Stimulated activated CD8-positive, alpha-beta memory T cell treated with anti-CD3 and anti-CD28 coated beads, Interleukin-7, amount 100 ng/mL, for 4 hours (primary cell): ENCODE measurements around the gene USPL1.
A peak's percentile ranks its signal among the peaks of the same experiment; 100 is the strongest.

ENCODE experiments used
- DNase-seq, 2 donors: peaks; one replicate each; pipeline ENCODE4 v3.0.0-alpha.2; 2020; ENCODE audit warnings: low read depth in 2 of 2

Gene USPL1

GRCh38 chr13:30659980-30660379, 42.3 kb downstream of the USPL1 start:
- DNase-seq = no peak

DNA sequence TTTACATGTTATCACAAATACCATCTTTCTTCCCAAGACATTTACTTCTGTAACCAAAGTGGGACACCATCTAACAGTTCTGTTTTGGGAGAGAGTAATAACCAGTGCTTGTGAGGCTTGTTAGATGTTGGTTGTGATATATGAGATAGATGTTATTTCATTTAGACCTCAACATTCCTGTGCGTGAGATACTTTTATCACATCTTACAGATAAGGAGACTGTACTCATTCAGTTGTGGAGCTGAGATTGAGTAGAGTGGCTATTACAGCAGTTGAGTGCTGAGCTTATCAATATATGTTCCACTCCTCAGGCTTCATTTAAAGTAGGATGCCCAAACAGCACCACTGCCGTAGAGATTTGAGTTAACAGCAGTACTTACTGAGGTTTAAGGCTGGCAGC, 43.1 kb downstream of the USPL1 start:
- no peak for DNase-seq

GRCh38 chr13:30664689-30665275, 47.1 kb downstream of the USPL1 start:
- no peak for DNase-seq

- no peak for DNase-seq
Measured at GRCh38 chr13:30665638-30666037, 47.9 kb downstream of the USPL1 start.

DNA sequence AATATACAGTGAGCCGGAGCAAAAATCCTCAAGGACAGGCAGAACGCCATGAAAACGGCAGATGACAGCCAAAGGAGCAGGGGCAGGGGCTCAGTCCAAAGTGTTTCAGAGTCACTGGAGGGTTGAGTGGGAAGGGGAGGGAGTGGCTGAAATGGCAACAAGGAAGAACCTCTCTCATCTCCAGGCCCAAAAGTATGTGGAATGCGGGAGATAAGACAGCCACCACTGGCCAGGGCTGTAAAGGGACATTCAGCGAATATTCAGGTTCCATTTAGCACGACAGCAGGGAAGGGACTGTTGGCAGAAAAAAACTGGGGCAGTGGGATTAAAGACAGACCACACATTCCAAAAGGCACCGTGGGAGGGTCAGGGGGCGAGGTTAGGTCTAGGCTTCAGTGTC, 48.4 kb downstream of the USPL1 start:
- DNase-seq = no peak

GRCh38 chr13:30667014-30667413, 49.3 kb downstream of the USPL1 start:
- DNase-seq = no peak

DNA sequence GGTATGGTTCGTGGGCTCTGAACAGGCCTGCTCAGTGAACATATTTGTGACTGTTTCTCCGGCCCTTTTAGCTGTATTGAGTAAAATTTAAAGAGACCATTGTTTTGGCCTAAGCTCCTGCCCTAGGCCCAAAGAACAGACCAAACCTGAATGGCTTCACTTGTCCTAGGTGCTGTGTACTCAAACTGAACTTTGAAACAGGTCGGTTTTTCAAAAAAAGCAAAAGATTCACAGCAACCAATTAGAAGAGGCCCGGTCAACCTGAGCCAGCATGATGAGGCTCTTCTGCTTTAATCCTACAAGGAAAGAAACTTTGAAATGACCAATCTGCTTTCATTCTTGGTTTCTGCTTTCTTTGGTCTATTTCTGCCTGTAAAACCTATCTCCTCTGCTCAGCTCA, 50.6 kb downstream of the USPL1 start:
- no peak for DNase-seq

- no peak for DNase-seq
Measured at GRCh38 chr13:30671271-30671815, 53.6 kb downstream of the USPL1 start.

DNA sequence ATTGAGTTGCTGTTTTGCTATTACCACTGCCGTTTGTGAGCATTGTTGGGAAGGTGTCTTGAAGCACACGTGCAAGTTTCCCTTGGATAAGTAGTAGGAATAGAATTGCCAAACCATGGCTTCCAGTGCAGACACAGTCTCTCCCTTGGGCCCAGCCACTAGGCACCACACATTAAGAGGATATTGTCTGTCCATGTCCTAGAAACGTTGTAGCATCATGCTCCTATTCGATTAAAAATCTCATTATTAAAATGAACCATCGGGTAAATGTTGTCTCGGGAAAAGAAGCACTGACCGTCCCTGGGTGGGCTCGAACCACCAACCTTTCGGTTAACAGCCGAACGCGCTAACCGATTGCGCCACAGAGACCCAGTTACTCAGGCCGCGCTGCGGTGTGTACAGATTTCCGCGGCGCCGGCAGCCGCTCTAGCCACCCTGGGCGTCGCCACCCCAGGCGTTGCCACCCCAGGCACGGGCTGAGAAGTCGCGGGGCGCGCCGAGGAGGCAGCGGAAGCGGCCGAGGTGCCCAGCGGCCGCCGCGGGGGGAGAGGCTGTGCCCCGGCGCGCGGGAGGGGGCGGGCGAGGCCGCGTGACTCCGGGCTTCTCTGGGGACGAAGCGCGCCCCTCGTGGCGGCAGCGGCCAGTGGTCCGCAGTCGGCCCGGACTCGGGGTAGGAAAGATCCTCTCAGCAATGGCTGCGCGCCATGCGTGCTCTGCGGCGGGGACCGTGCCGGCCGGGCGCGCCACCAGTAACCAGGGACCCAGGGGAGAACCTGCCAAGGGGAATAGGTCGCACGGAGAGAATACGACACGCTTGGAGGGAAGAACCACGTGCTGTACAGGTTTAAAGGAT, 56.2 kb downstream of the USPL1 start:
- DNase-seq = peak; percentile 77 to 89

DNA sequence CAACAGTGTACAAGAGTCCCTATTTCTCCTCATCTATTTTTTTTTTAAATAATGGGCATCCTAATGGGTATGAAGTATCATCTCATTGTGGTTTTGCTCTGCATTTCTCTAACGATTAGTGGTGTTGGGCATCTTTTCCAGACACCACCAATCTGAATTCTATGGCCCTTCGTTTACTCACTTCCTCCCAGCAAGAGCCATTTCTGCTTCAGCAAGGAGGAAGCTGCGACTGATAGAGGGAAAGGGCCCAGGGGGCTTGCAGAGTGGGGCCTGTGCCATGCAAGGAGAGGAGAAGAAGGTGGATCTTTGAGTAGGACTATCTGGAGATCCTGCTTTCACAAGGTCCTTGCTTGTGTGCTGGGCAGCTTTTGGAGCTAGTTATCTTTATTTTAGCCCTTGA, 58.0 kb downstream of the USPL1 start:
- no peak for DNase-seq

DNA sequence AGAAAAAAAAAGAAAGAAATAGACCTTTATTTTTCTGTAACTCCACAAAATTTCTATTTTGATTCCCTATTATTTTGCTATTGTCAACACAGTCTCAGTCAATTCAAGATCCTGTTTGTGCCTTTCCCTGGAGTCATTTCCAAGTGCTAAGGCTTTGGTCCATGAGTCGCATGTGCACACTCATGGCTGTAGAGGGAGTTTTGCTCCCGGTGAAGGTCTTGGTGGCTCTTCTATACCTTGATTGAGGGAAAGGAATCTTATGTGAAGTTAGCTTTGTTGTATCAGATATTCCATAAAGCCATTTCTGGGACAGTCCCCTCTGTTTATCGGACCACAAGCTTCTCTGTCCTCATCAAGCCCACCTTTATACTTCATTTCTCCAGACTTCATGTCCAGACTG, 59.0 kb downstream of the USPL1 start:
- no peak for DNase-seq

GRCh38 chr13:30679483-30680330, 62.0 kb downstream of the USPL1 start:
- DNase-seq = peak; percentile 20 to 24

- no peak for DNase-seq
Measured at GRCh38 chr13:30681843-30682242, 64.1 kb downstream of the USPL1 start.

DNA sequence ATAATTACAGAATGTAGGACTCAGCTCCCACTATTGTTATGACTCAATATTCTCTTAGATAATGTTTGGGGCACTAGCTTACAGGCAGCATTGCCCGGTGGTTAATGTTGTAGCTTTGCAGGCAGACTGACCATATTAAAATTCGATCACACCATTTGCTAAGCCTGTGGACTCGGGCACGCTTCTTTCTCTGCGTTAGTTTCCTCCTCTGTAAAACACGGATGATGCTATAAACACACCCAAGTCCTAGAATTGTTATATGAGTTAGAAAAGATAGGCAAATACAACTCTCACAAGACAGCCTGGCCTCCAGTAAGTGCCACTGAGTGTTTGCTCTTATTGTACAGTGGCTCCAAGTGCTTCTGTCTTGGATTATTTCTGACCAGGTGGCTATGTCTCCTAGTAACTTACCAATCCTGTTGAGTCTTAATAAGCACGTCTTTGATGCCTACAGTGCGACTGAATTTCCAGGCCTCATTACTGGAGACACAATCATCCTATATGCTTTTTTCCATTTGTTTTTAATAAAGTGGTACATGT, 67.7 kb downstream of the USPL1 start:
- DNase-seq = no peak

GRCh38 chr13:30685987-30686386, 68.3 kb downstream of the USPL1 start:
- no peak for DNase-seq

- no peak for DNase-seq
Measured at GRCh38 chr13:30687601-30688000, 69.9 kb downstream of the USPL1 start.

DNA sequence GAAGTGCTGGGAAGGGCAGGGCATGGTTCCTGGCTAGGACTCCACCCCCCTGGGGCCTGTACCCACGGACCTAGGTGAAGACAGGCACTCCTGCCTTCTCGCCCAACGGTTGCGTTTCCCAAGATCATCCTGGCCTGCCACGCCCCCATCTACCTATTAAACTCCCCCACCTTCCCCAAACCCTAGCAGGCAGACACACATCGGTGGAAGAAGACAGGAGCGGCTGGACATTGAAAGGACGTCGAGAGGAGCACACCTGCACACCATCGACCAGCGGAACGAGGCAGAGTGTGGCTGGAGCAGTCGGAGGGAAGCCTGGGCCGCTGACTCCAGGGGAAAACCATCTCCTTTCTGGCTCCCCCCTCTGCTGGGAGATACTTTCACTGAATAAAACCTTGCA, 72.0 kb downstream of the USPL1 start:
- no peak for DNase-seq

DNA sequence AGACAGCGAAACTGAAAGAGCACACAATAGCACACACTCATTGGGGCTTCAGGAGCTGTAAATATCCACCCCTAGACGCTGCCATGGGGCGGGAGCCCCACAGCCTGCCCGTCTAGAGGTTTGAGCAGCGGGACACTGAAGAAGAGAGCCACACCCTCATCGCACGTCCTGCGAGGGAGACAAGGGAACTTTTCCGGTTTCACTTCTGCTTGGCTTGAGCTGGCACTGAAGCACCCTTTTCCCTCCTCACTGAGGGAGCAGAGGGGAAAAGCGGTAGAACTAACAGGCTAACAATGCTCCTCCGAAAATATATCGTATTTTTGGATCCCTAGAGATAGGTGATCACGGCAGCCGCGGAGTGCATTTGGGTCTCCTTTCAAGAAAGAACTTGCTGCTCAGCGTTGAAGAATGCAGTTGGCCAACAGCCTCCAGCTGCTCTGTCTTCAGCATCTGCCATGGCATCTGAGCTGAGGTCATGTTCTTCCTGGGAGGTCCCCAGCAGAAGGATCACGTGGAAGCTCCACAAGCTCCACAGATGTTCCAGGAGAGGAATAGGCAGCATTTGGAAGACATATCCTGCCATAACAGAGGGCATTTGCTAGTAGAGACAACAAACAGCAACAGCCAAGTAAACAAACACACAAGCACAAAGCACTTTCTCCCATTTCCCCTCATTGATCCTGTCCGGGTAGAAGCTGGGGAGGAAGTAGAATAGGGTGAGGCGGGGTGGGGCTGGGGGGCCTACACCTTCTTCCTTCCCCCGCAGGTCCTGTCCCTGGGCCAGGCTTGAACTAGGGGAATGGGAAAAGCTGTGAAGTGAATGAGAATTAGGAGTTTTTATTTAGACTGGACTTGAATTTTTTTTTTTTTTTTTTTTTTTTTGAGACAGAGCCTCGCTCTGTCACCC, 72.8 kb downstream of the USPL1 start:
- no peak for DNase-seq

- DNase-seq = no peak
Measured at GRCh38 chr13:30692113-30692512, 74.4 kb downstream of the USPL1 start.

DNA sequence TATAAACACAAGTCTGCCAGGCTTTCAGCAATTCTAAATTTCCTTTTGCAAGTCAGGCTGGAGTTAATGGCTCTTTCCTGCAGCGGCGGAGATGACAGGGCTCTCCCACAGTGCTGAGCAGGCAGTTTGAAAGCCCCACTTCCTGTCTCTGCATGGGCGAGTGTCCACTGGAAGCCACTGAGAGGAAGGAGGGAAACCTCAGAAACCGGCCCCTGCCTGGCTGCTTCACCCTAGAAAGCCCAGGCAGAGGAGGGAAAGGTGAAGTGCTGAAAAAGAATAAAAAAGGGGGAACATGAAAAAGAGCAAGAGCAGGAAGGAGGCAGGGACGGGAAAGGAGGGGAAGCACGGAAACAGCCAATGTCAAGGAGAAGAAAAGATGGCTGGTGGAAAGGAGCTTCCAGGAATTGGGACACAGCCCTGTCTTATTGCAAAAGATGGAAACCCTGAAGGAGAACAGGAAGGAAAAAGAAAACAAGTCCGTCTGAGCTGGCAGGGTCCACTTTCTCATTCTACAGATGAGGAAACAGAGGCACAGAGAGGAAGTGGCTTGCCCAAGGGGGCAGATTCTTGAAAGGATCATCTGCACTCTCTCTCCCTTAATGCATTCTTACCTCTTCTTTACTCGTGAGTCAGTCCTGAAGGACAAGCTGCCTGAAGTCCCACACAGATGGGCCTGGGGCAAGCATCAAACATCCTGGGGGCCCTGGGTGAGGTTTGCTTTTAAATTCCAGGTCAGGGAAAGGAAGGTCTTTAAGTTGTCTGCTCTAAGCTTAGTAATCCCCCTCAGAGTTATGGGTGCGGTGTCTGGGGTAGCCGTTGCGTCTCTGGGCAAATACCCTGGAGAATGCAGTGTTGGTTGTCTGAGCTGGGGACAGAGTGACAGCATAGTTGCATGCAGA, 78.8 kb downstream of the USPL1 start:
- no peak for DNase-seq
